Heart left ventricle (tissue), 16 donors: ENCODE results near the gene CTNNBIP1. TPM values are rescaled to one million over a fixed set of nuclear protein-coding genes. Genes with fewer than 3 reads are reported as not detected.

Experiments used
- ATAC-seq, 4 donors: fragments of 200-7000 bp; cut with Tn5 transposase; one replicate each; pipeline ENCODE4 v1.9.1; 2020 to 2022; ENCODE audit warnings: moderate library complexity in 4 of 4, mild to moderate bottlenecking in 3 of 4, moderate number of reproducible peaks in 1 of 4
- DNase-seq, 5 donors: peaks; one replicate each; pipeline ENCODE4 v3.0.0-alpha.2; 2020
- H3K27ac ChIP-seq, 12 donors: fragments of 200-600 bp; sonication (generic) in 4 of 12; one replicate each; pipeline versions ENCODE4 v1.5.0 to v1.8.0; 2016 to 2022; ENCODE audit warnings: mild to moderate bottlenecking in 2 of 12
- H3K27me3 ChIP-seq, 9 donors: fragments of 200-600 bp; sonication (generic) in 2 of 9; one replicate each; pipeline versions ENCODE4 v1.5.1 to v1.8.0; 2016 to 2022; ENCODE audit warnings: mild to moderate bottlenecking in 3 of 9
- H3K36me3 ChIP-seq, 9 donors: fragments of 200-600 bp; sonication (generic) in 2 of 9; one replicate each; pipeline versions ENCODE4 v1.5.0 to v1.8.0; 2018 to 2022; ENCODE audit warnings: mild to moderate bottlenecking in 2 of 9
- H3K4me1 ChIP-seq, 12 donors: fragments of 200-600 bp; sonication (generic) in 4 of 12; one replicate each; pipeline versions ENCODE4 v1.5.0 to v1.8.0; 2016 to 2022; ENCODE audit warnings: mild to moderate bottlenecking in 3 of 12
- H3K4me3 ChIP-seq, 12 donors: fragments of 200-600 bp; sonication (generic) in 4 of 12; one replicate each; pipeline versions ENCODE4 v1.5.0 to v1.8.0; 2017 to 2022; ENCODE audit warnings: mild to moderate bottlenecking in 9 of 12, moderate library complexity in 4 of 12
- H3K9me3 ChIP-seq, 12 donors: fragments of 200-600 bp; sonication (generic) in 4 of 12; one replicate each; pipeline versions ENCODE4 v1.5.0 to v1.8.0; 2016 to 2022; ENCODE audit warnings: mild to moderate bottlenecking in 1 of 12
- CTCF ChIP-seq, 12 donors: fragments of 200-600 bp; sonication (generic) in 4 of 12; IDR thresholded peaks; one replicate each; pipeline versions ENCODE4 v1.5.0 to v1.8.0; 2018 to 2022; ENCODE audit warnings: antibody characterized with exemption in 12 of 12, mild to moderate bottlenecking in 5 of 12
- POLR2A ChIP-seq, 2 donors: fragments of 450-650 bp; IDR thresholded peaks; one replicate each; pipeline ENCODE4 v1.6.1; 2017; ENCODE audit warnings: antibody characterized with exemption in 2 of 2, mild to moderate bottlenecking in 2 of 2, moderate library complexity in 2 of 2
- WGBS, 4 donors: extraction: QIAGEN DNeasy Blood & Tissue Kit in 2 of 4; methylation state at CpG; one replicate each; pipeline versions ENCODE4 v1.1.5 to v1.1.7; 2013 to 2018; 5-methylcytosine and 5-hydroxymethylcytosine counted together
- intact Hi-C, 10 donors: fragments of 100-400 bp; cut with DNase I; formaldehyde crosslinking; loops; one replicate each; pipeline versions ENCODE4 v1.11.1 to v1.14.2; 2022
- polyA plus RNA-seq, 2 donors: library from polyadenylated mRNA; stranded (reverse); fragments of 200-250 nt; gene quantifications; one replicate each; pipeline ENCODE4 v1.2.3, GENCODE V29; 2013
- total RNA-seq, 9 donors: library from RNA; depleted of rRNA in 2 of 9; stranded (reverse); fragments of >200 nt in 2 of 9; fragmentation: NEBNext Ultra II Directional in 3 of 9; extraction: Animal tissue kit (Norgen Biotek cat#: 25700) in 3 of 9; gene quantifications; one replicate each; pipeline versions ENCODE4 v1.1.0 to v1.2.4, GENCODE V29; 2016 to 2023
- donor health status: ischemic (EF 13 %, LVEDD 7.1; RV severe dilation, severe dysfunction).
- donor health status: healthy with polysubstance abuse.
- donor health status: DM: no; HTN: yes; CAD: no.
- donor health status: DM: no; HTN: no; CAD: no.
- donor health status: ischemic (EF 25% LVEDD 6.9; RV normal size, moderate dysfunction).
- donor health status: ischemic (EF 25% LVEDD 5.7; RV mildly dilated, moderate dysfunction).
- donor health status: healthy.
- donor health status: DM: yes; HTN: yes; CAD: no.
- donor health status: ischemic (EF 35%, LVEDD 5.7; RV mildly dilated, moderate dysfunction).
- donor health status: nonischemic (EF 11% LVEDD 7.7; RV severe dilation, severe dysfunction).
- donor health status: DM: yes; HTN: yes; CAD: no.
- donor health status: PGD.
- donor health status: ischemic (EF 29% LVEDD 5.4; RV normal size, mild dysfunction).
- donor health status: nonischemic (EF 23%, LVEDD 6.1; RV moderate dilation, normal function).

The CTNNBIP1 gene
- total and polyA plus RNA-seq, 11 donors = 25.4 to 62.0 (median 40.7) TPM

GRCh38 chr1:9942939-9943788 lies 33.1 kb upstream of the CTNNBIP1 start, which contains the start of the genes LZIC and NMNAT1:
LZIC (minus strand) TSS chr1:9943391; CDS start chr1:9936619, 6,772 bp downstream.
NMNAT1 (plus strand) TSS chr1:9943475; CDS start chr1:9972074, 28,599 bp downstream.
- peak; percentile 93 to 96 (median 94) for DNase-seq
- Histone ChIP-seq H3K27ac (peak within 1 kb of the TSS; percentile 56 to 94 (median 90)), H3K9me3 (no peaks in the 10 kb centered on the region), H3K27me3 (no peaks in the 10 kb centered on the region), H3K4me1 (peaks cover 4 to 30% (median 17%) of the 10 kb centered on the region in 12 donors), H3K4me3 (peak within 1 kb of the TSS; percentile 66 to 96 (median 80)), H3K36me3 (peaks cover 0 to 41% (median 20%) of the 10 kb centered on the region in 9 donors)
- TF ChIP-seq CTCF (IDR thresholded peaks at IDR 0.05) (peak in 2 of 12 donors; percentile 3 to 8), POLR2A (IDR thresholded peaks at IDR 0.05) (peak; percentile 17 to 92)
- intact Hi-C loops = loop anchor here in 5 of 10 donors (1.0 to 10.0 kb wide), 8 partner anchors 32 to 482 kb away; partner anchors contain the start of genes UBE4B (in 3 of the 5) and CTNNBIP1 (in 1 of the 5)
- peak; percentile 99 to 100 (median 99) for ATAC-seq
- 0 to 1% (median 0%) methylated on average over 25 to 53 of the region's 53 CpGs for WGBS, 4 donors

GRCh38 chr1:9942399-9942938 lies 32.4 kb upstream of the CTNNBIP1 start:
- Histone ChIP-seq H3K4me3 (peak overlapping the region; percentile 66 to 96 (median 80)), H3K4me1 (peaks cover 4 to 30% (median 17%) of the 10 kb centered on the region in 12 donors), H3K27me3 (no peaks in the 10 kb centered on the region), H3K9me3 (no peaks in the 10 kb centered on the region), H3K27ac (peak overlapping the region; percentile 56 to 94 (median 90)), H3K36me3 (peaks cover 0 to 40% (median 22%) of the 10 kb centered on the region in 9 donors)
- peak in 2 of 4 donors; percentile 26 to 27 for ATAC-seq
- intact Hi-C loops = loop anchor here in 5 of 10 donors (1.0 to 10.0 kb wide), 7 partner anchors 32 to 482 kb away; partner anchors contain the start of genes UBE4B (in 2 of the 5) and CTNNBIP1 (in 1 of the 5)
- DNase-seq = no peak
- TF ChIP-seq POLR2A (IDR thresholded peaks at IDR 0.05) = no peak
- TF ChIP-seq CTCF (IDR thresholded peaks at IDR 0.05) = peak; percentile 18 to 56 (median 32)
- whole genome bisulfite sequencing, 4 donors = 0 to 2% (median 1%) methylated on average over 14 of the region's 14 CpGs

GRCh38 chr1:9929431-9930385 lies 19.6 kb upstream of the CTNNBIP1 start:
- TF ChIP-seq POLR2A (IDR thresholded peaks at IDR 0.05) (no peak), CTCF (IDR thresholded peaks at IDR 0.05) (no peak)
- Histone ChIP-seq H3K27me3 (no peaks in the 10 kb centered on the region), H3K36me3 (peaks cover 0 to 86% (median 55%) of the 10 kb centered on the region in 9 donors), H3K4me1 (peaks cover 0 to 5% (median 0%) of the 10 kb centered on the region in 12 donors), H3K9me3 (no peaks in the 10 kb centered on the region), H3K4me3 (no peak overlapping the region), H3K27ac (peak overlapping the region in 7 of 12 donors; percentile 6 to 50 (median 14))
- 66 to 77% (median 69%) methylated on average over 15 of the region's 15 CpGs for WGBS, 4 donors
- DNase-seq (no peak), ATAC-seq (peak in 1 of 4 donors; percentile 78)
- intact Hi-C loops = loop anchor here in 1 of 10 donors (10.0 kb wide), 1 partner anchor 55 kb away; no protein-coding TSS in a partner anchor
